ENCODE results near the gene FAIM.

The FAIM gene

DNA sequence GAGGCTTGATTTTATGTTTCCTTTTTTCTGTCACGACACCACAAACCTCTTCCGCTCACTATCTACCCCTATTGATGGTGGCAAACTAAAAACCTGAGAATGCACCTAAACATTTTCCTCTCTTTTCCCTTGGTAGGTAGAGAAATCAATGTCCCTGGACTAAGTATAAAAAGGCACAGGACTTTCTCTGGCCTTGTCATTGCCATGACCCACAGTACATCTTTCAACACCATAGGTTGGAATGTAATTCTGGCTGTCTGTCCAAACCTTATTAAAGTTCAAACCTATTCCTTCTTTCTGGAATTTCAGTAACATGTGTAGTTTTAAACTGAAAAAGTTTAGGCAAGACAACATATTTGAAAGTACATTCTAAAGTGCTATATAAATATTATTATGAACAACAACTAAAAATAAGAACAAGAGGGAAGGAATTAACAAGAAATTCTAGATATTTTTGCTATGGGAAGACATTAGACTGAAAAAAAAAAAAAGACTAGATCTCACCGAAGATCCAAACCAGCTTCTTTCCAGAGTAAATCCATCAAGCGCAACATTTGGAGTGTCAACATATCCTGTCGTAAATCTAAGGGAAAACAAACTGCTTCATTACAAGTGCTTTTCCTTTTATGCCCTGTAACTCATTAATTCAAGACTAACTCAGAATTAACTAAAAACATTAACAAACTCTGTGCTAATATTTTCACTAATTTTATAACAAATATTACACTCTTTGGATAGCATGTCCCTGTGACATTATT lies 73.1 kb downstream of the FAIM start:
- no peak for DNase-seq

DNA sequence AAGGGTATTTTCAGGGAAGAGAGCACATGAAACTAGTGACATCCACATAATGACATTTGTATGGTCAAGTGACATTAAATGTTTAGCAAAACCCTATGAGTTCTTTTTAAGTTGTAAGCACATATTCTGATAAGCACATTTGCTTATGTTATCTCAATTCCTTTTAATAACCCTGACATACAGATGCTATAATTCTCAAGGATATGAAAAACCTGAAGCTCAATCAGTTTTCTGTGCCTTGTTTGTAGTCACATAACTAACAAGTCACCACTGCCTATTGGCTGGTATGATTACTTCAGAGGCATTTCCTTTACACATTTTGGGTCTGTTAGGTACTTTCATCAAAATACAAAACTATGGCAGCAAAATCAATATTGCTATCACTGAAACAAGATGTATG lies 74.1 kb downstream of the FAIM start:
- no peak for DNase-seq

Measured in T-helper 9 cell (primary cell).